Measurements from ENCODE around the gene TMEM182.
A peak's percentile ranks its signal among the peaks of the same experiment; 100 is the strongest.

The TMEM182 gene, protein sequence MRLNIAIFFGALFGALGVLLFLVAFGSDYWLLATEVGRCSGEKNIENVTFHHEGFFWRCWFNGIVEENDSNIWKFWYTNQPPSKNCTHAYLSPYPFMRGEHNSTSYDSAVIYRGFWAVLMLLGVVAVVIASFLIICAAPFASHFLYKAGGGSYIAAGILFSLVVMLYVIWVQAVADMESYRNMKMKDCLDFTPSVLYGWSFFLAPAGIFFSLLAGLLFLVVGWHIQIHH
- 0.25 to 3.8 (median 1.7) reads per million in 18 experiments for total RNA-seq

DNA sequence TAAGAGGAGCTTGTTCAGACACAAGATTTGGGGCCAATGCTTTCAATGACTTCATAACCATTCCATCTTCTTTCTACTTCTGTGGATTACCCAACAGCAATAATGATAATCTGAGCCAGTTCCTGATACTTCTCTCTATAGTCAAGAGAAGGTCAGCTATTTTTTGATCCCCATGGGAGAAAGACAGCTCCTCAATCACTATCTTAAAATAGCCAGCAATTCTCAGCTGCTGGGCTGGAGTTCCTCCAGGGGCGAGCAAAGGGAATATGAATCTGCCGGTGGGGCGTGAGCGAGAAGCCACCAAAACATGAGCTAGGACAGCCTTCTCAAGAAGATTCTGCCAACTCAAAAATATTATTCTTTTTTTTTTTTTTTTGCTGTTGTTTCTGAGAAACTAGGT lies at the start of gene TMEM182:
Gene TMEM182 (plus strand): TSS at position 269 of the 400 bp plus-strand sequence. CDS start 187 bp downstream, outside the sequence.
- no peak for DNase-seq

DNA sequence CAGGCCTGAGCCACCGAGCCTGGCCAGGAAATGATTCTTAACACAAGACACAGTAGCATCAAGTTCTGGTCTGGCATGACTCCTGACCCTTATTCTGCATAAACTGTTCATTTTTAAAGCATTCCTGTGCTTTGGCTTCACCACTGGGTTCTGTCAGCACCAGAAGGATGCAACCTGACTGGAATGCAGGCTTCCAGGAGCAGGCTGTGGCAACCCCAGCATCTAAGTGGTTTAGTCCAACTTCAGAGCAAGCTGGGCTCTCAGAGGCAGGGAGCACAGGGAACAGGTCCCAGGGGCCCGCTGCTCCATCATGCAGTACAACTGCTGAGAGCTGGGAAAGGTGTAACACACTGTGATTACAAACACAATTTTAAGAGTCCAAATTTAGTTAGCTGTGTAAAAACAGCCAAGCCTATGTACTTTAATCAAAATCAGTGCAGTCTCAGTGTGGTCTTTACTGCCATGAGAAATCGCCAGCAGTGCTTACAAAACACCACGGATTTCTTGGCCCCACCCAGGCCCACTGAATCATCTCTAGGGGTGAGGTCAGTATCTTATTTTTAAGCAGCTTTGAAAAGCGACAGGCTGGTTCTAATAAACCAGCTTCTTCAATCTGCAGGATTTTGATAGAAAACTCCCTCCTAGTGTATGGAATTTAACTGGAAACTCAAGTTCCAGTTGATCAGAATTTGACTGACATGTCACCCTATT lies 44.4 kb upstream of the TMEM182 start:
- no peak for DNase-seq

DNA sequence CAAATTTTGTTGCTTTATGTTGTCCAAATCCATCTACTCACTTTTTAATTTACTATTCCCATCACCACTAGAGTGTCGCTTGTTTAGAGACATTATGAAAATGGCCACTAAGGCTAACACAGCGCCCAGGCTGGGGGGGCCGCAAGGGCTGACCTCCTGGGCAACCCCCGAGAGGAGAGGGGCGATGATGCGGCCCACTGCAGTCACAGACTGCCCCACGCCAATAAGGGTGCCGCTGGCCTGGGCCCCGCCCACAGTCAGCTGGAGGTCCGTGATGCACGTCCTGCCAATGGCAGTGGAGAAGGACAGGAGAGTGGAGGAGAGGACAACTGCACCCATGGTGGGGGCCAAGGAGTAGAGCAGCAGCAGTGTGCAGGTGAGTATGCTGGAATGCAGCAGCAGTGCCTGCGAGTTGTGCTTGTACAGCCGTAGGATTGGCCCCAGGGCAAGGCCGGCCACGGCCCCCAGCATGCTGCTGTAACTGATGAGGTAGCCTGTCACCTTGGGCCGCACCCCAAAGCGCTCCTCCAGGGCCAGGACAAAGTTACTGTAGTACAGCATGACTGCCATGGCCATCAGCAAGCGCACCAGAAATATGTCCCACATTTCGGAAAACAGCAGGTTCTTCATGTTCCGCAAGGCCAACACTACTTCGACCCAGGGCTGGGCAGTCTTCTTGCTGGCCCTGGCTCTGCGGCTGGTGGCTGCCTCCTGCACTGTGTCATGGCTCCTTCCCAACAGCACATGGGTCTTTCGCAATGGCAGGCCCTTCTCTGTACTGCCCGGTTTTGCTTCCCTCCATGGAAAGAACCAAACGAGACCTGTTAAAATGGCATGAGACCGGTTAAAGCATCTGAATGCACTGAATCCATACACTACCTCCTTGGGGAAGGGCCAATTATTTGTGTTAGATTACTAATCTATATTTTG lies 43.2 kb upstream of the TMEM182 start:
- DNase-seq: no peak

GRCh38 chr2:102724016-102724490 lies 37.8 kb upstream of the TMEM182 start:
- no peak for DNase-seq

DNA sequence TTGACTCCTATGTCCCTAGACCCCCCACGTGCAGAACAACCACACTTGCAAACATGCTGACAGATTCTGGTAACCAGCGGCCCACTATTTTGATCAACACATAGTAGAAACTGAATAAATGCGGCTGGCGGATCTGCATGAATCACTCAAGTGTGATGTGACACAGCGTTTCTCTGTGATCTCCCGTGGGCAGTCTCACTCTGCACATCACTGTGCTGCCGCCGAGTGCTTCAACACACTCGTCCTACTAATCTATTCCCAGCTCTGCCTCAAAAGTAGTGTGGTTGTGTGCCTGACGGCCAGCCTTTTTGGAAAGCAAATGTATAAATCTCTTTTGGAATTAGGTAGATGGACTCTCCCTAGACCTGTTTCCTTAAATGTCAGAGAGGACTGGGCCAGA lies 37.3 kb upstream of the TMEM182 start:
- no peak for DNase-seq

GRCh38 chr2:102726128-102727087 lies 35.4 kb upstream of the TMEM182 start:
- no peak for DNase-seq

DNA sequence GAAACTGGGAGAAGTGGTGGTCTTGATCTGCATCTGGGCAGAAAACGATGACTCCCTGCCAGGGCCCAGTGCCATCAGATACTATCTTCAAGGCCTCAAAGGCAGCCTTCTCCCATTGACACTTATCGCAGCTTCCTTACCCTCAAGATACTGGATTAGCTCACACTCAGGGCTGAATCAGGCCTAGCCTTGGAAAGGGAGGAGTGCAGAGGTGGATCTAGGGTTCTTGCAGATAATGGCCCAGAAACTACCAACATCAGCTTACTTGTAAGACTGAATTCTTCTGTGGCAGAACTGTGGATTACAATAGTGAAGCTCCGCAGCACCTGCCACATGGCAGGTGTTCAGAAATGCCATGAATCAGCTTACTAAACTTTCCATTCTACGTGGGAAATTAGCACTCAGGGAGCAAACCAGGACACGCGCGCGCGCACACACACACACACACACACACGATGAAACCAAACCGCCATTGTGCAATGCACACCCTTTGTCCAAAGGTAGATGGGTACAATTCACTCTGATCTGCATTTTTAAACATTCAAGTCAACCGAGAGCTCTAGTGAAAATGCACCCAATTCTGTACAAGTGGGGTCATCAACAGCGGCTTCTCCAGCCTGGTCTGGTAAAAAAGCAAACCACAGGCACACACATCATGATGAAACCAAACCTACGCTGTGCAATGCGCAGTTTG lies 26.3 kb upstream of the TMEM182 start:
- no peak for DNase-seq

GRCh38 chr2:102736110-102736409 lies 25.8 kb upstream of the TMEM182 start:
- DNase-seq: no peak

- DNase-seq: peak; percentile 59 to 72
These were observed 25.1 kb upstream of the TMEM182 start for GRCh38 chr2:102736410-102737409.

GRCh38 chr2:102737431-102737830 lies 24.4 kb upstream of the TMEM182 start:
- no peak for DNase-seq

GRCh38 chr2:102743259-102743658 lies 18.6 kb upstream of the TMEM182 start:
- no peak for DNase-seq

- DNase-seq: no peak
These were observed 13.7 kb upstream of the TMEM182 start for GRCh38 chr2:102748107-102748506.

GRCh38 chr2:102749938-102750337 lies 11.9 kb upstream of the TMEM182 start:
- DNase-seq: no peak

DNA sequence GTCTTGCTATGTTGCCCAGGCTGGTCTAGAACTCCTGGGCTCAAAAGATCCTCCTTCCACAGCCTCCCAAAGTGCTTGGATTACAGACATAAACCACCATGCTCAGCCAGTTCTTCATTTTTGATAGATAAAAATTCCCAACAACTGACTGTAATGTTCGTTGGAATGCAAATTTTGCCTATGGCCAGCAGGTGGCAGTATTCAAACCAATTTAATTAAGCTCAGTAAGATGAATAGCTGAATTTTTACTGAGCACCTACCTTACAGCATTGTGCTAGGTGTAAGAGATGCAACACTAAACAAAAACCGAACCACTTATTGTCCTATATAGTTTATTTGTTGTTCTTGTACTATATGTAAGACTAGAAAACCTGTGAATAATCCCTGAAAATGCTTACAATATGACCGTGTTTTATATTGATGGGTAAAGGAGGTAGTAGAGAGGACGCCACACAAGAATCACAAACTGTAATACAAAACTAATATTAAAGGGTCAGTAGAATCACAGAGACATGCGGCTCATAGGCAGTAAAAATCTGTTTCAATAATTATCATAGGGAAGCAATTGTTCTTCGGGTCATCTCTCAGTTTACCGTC lies 8.2 kb upstream of the TMEM182 start:
- peak; percentile 54 to 69 for DNase-seq

GRCh38 chr2:102754456-102755145 lies 7.2 kb upstream of the TMEM182 start:
- no peak for DNase-seq

DNA sequence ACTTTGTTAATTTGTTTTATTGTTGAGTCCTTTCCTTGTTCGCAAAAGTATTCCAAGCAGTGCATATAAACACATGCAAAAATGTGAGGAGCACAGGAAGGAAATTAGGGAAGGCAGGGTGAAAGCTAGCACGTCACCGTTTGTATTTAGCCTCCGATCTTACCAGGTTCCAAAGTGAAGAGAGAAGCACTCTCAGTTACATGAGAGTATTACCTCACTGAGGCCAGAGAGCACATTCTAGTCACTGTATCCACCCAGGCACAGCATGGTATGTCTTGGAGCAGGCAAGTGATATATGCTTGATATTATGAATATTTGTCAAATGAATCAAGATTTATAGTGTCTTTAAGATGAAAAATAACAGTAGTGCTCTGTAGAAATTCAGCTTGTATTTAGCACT lies 6.5 kb upstream of the TMEM182 start:
- no peak for DNase-seq

DNA sequence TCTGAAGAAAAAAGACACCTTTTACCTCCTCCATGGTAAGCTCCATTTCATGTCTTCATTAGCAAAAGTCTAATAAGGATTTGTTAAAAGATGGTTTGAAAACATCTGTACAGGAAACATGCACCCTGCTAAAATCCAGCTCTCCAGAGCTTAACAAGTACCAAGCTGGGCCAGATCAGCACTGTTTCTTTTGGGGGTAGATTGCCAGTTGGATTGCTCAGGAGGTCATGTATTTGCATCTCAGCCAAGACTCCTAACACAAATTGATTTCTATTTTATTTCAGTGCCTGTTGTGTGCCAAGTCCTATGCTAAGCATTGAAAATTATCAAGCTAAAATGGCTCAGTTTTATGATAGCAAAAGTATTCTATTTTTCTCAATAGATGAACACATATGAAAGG lies 3.4 kb upstream of the TMEM182 start:
- DNase-seq: no peak

DNA sequence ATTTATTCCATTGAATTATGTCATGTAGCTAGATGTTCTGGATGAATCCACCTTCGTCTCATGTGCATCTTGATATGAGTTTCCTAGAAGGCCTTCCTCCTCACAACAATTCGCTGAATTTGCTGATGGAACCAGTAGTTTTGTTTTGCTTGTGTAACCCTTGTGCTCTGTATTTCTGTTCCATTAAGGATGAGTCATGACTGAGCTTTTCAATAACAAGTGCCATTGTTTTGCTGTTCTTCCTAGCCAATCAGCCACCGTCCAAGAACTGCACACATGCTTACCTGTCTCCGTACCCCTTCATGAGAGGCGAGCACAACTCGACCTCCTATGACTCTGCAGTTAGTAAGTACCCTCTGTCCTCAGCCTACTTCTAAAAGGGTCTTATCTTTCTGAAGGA lies 2.3 kb downstream of the TMEM182 start:
- no peak for DNase-seq

GRCh38 chr2:102765061-102765460 lies 3.2 kb downstream of the TMEM182 start:
- DNase-seq: no peak
